ENCODE measurements around the gene UBR3.
A peak's percentile ranks its signal among the peaks of the same experiment; 100 is the strongest.
"Not testable (repeated sequence)": the region's sequence is repeated elsewhere in the genome, so short reads cannot be mapped to it uniquely, and the experiment has no call there.

Gene UBR3

GRCh38 chr2:169803480-169803879 is 23.8 kb upstream of the UBR3 start:
- H3K4me1 ChIP-seq (ENCODE audit: insufficient read depth, low read length): peaks cover 4% of the 10 kb centered on the region
- peaks cover 79% of the 10 kb centered on the region for H3K36me3 ChIP-seq (ENCODE audit: insufficient read depth, low read length)

GRCh38 chr2:169806586-169806985 is 20.7 kb upstream of the UBR3 start:
- no peaks in the 10 kb centered on the region for H3K27me3 ChIP-seq (ENCODE audit: insufficient read depth, low read length)
- no peak overlapping the region for H3K27ac ChIP-seq (ENCODE audit: low read depth, low read length)
- H3K36me3 ChIP-seq (ENCODE audit: insufficient read depth, low read length): peaks cover 97% of the 10 kb centered on the region
- no peak overlapping the region for H3K9ac ChIP-seq (ENCODE audit: low read depth, low read length)
- H3K4me3 ChIP-seq (ENCODE audit: low read length): no peak overlapping the region
- peaks cover 6% of the 10 kb centered on the region; the same call in 1 of the 2 replicates for H3K4me1 ChIP-seq (ENCODE audit: insufficient read depth, low read length)
- no peaks in the 10 kb centered on the region for H3K9me3 ChIP-seq (ENCODE audit: insufficient read depth, low read depth, low read length)

More at GRCh38 chr2:169803480-169803879, 23.8 kb upstream of the UBR3 start:
- no peak overlapping the region for H3K9ac ChIP-seq (ENCODE audit: low read depth, low read length)
- no peaks in the 10 kb centered on the region for H3K27me3 ChIP-seq (ENCODE audit: insufficient read depth, low read length)
- no peak overlapping the region for H3K27ac ChIP-seq (ENCODE audit: low read depth, low read length)
- H3K9me3 ChIP-seq (ENCODE audit: insufficient read depth, low read depth, low read length): no peaks in the 10 kb centered on the region
- 94% methylated on average over 9 of the region's 9 CpGs for WGBS
- no peak overlapping the region for H3K4me3 ChIP-seq (ENCODE audit: low read length)

- no peaks in the 10 kb centered on the region for H3K27me3 ChIP-seq (ENCODE audit: insufficient read depth, low read length)
- H3K4me1 ChIP-seq (ENCODE audit: insufficient read depth, low read length): peaks cover 6% of the 10 kb centered on the region; the same call in 1 of the 2 replicates
- no peak overlapping the region for H3K4me3 ChIP-seq (ENCODE audit: low read length)
Observed at GRCh38 chr2:169808221-169808620, 19.0 kb upstream of the UBR3 start.

GRCh38 chr2:169815849-169816248 is 11.4 kb upstream of the UBR3 start:
- H3K4me1 ChIP-seq (ENCODE audit: insufficient read depth, low read length): peaks cover 6% of the 10 kb centered on the region; the same call in 1 of the 2 replicates
- WGBS: 93% methylated on average over 1 of the region's 1 CpG
- no peak overlapping the region for H3K4me3 ChIP-seq (ENCODE audit: low read length)
- no peak overlapping the region for H3K9ac ChIP-seq (ENCODE audit: low read depth, low read length)
- H3K27ac ChIP-seq (ENCODE audit: low read depth, low read length): no peak overlapping the region
- H3K27me3 ChIP-seq (ENCODE audit: insufficient read depth, low read length): no peaks in the 10 kb centered on the region
- H3K36me3 ChIP-seq (ENCODE audit: insufficient read depth, low read length): peaks cover 82% of the 10 kb centered on the region
- H3K9me3 ChIP-seq (ENCODE audit: insufficient read depth, low read depth, low read length): no peaks in the 10 kb centered on the region; the same call in 1 of the 2 replicates

More at GRCh38 chr2:169808221-169808620, 19.0 kb upstream of the UBR3 start:
- H3K9me3 ChIP-seq (ENCODE audit: insufficient read depth, low read depth, low read length): no peaks in the 10 kb centered on the region; the same call in 1 of the 2 replicates
- H3K27ac ChIP-seq (ENCODE audit: low read depth, low read length): no peak overlapping the region
- WGBS: 97% methylated on average over 4 of the region's 4 CpGs
- H3K36me3 ChIP-seq (ENCODE audit: insufficient read depth, low read length): peaks cover 96% of the 10 kb centered on the region
- H3K9ac ChIP-seq (ENCODE audit: low read depth, low read length): no peak overlapping the region

GRCh38 chr2:169816961-169817360 is 10.3 kb upstream of the UBR3 start:
- not testable (repeated sequence) for H3K9me3 ChIP-seq (ENCODE audit: insufficient read depth, low read depth, low read length); H3K4me3 ChIP-seq (ENCODE audit: low read length); H3K4me1 ChIP-seq (ENCODE audit: insufficient read depth, low read length); H3K27ac ChIP-seq (ENCODE audit: low read depth, low read length); H3K9ac ChIP-seq (ENCODE audit: low read depth, low read length); H3K27me3 ChIP-seq (ENCODE audit: insufficient read depth, low read length)
- H3K36me3 ChIP-seq (ENCODE audit: insufficient read depth, low read length): peaks cover 79% of the 10 kb centered on the region

- H3K36me3 ChIP-seq (ENCODE audit: insufficient read depth, low read length): peaks cover 76% of the 10 kb centered on the region
- not testable (repeated sequence) for H3K4me1 ChIP-seq (ENCODE audit: insufficient read depth, low read length); H3K9ac ChIP-seq (ENCODE audit: low read depth, low read length); H3K27me3 ChIP-seq (ENCODE audit: insufficient read depth, low read length); H3K9me3 ChIP-seq (ENCODE audit: insufficient read depth, low read depth, low read length); H3K4me3 ChIP-seq (ENCODE audit: low read length); H3K27ac ChIP-seq (ENCODE audit: low read depth, low read length)
- over 99% methylated on average over 5 of the region's 6 CpGs for WGBS
Observed at GRCh38 chr2:169817369-169817768, 9.9 kb upstream of the UBR3 start.

- H3K4me1 ChIP-seq (ENCODE audit: insufficient read depth, low read length): no peaks in the 10 kb centered on the region
- H3K27me3 ChIP-seq (ENCODE audit: insufficient read depth, low read length): no peaks in the 10 kb centered on the region
- no peak overlapping the region for H3K4me3 ChIP-seq (ENCODE audit: low read length)
- peaks cover 69% of the 10 kb centered on the region for H3K36me3 ChIP-seq (ENCODE audit: insufficient read depth, low read length)
- H3K9ac ChIP-seq (ENCODE audit: low read depth, low read length): no peak overlapping the region
- H3K9me3 ChIP-seq (ENCODE audit: insufficient read depth, low read depth, low read length): no peaks in the 10 kb centered on the region
- no peak overlapping the region for H3K27ac ChIP-seq (ENCODE audit: low read depth, low read length)
Observed at GRCh38 chr2:169818241-169818640, 9.0 kb upstream of the UBR3 start.

GRCh38 chr2:169819106-169819505 is 8.1 kb upstream of the UBR3 start:
- Histone ChIP-seq H3K4me3 (ENCODE audit: low read length) (no peak overlapping the region), H3K9ac (ENCODE audit: low read depth, low read length) (no peak overlapping the region), H3K36me3 (ENCODE audit: insufficient read depth, low read length) (peaks cover 61% of the 10 kb centered on the region), H3K27ac (ENCODE audit: low read depth, low read length) (no peak overlapping the region), H3K27me3 (ENCODE audit: insufficient read depth, low read length) (no peaks in the 10 kb centered on the region), H3K9me3 (ENCODE audit: insufficient read depth, low read depth, low read length) (no peaks in the 10 kb centered on the region), H3K4me1 (ENCODE audit: insufficient read depth, low read length) (no peaks in the 10 kb centered on the region)
- WGBS: 87% methylated on average over 1 of the region's 1 CpG

- not testable (repeated sequence) for H3K4me1 ChIP-seq (ENCODE audit: insufficient read depth, low read length)
Observed at GRCh38 chr2:169820101-169820500, 7.2 kb upstream of the UBR3 start.

GRCh38 chr2:169822036-169822435 is 5.2 kb upstream of the UBR3 start:
- Histone ChIP-seq H3K27me3 (ENCODE audit: insufficient read depth, low read length) (no peaks in the 10 kb centered on the region), H3K4me1 (ENCODE audit: insufficient read depth, low read length) (no peaks in the 10 kb centered on the region), H3K9me3 (ENCODE audit: insufficient read depth, low read depth, low read length) (no peaks in the 10 kb centered on the region), H3K36me3 (ENCODE audit: insufficient read depth, low read length) (peaks cover 39% of the 10 kb centered on the region), H3K9ac (ENCODE audit: low read depth, low read length) (no peak overlapping the region), H3K27ac (ENCODE audit: low read depth, low read length) (no peak overlapping the region), H3K4me3 (ENCODE audit: low read length) (no peak overlapping the region)
- WGBS: 60% methylated on average over 1 of the region's 3 CpGs

More at GRCh38 chr2:169820101-169820500, 7.2 kb upstream of the UBR3 start:
- H3K27me3 ChIP-seq (ENCODE audit: insufficient read depth, low read length); H3K9me3 ChIP-seq (ENCODE audit: insufficient read depth, low read depth, low read length); H3K27ac ChIP-seq (ENCODE audit: low read depth, low read length); H3K9ac ChIP-seq (ENCODE audit: low read depth, low read length); H3K4me3 ChIP-seq (ENCODE audit: low read length): not testable (repeated sequence)
- peaks cover 53% of the 10 kb centered on the region for H3K36me3 ChIP-seq (ENCODE audit: insufficient read depth, low read length)
- 97% methylated on average over 6 of the region's 7 CpGs for WGBS

GRCh38 chr2:169822785-169823392 is 4.4 kb upstream of the UBR3 start:
- Histone ChIP-seq H3K9ac (ENCODE audit: low read depth, low read length) (no peak overlapping the region), H3K27ac (ENCODE audit: low read depth, low read length) (no peak overlapping the region), H3K4me3 (ENCODE audit: low read length) (no peak overlapping the region), H3K9me3 (ENCODE audit: insufficient read depth, low read depth, low read length) (no peaks in the 10 kb centered on the region), H3K4me1 (ENCODE audit: insufficient read depth, low read length) (no peaks in the 10 kb centered on the region), H3K36me3 (ENCODE audit: insufficient read depth, low read length) (peaks cover 33% of the 10 kb centered on the region), H3K27me3 (ENCODE audit: insufficient read depth, low read length) (no peaks in the 10 kb centered on the region)
- WGBS: 95% methylated on average over 4 of the region's 4 CpGs

- peaks cover 22% of the 10 kb centered on the region for H3K36me3 ChIP-seq (ENCODE audit: insufficient read depth, low read length)
- H3K27me3 ChIP-seq (ENCODE audit: insufficient read depth, low read length): no peaks in the 10 kb centered on the region
- peak overlapping the region; percentile 87 for H3K9ac ChIP-seq (ENCODE audit: low read depth, low read length)
- peaks cover 5% of the 10 kb centered on the region; the same call in 1 of the 2 replicates for H3K4me1 ChIP-seq (ENCODE audit: insufficient read depth, low read length)
- no peaks in the 10 kb centered on the region for H3K9me3 ChIP-seq (ENCODE audit: insufficient read depth, low read depth, low read length)
- H3K4me3 ChIP-seq (ENCODE audit: low read length): peak overlapping the region; percentile 88
- WGBS: 40% methylated on average over 4 of the region's 4 CpGs
- no peak overlapping the region for H3K27ac ChIP-seq (ENCODE audit: low read depth, low read length)
Observed at GRCh38 chr2:169823996-169824372, 3.3 kb upstream of the UBR3 start.

Measured in HUES64 (cell line).